ENCODE measurements around the gene MTUS2. TPM values are rescaled to one million over a fixed set of nuclear protein-coding genes. Genes with fewer than 3 reads are reported as not detected.

The MTUS2 gene
- total RNA-seq, 4 donors from 2014 or later = 0.16 to 0.75 (median 0.24) TPM

- Histone ChIP-seq H3K4me3 (no peak overlapping the region), H3K27me3 (no peaks in the 10 kb centered on the region), H3K27ac (no peak overlapping the region), H3K9me3 (no peaks in the 10 kb centered on the region), H3K36me3 (no peaks in the 10 kb centered on the region), H3K4me1 (no peaks in the 10 kb centered on the region)
- DNase-seq = no peak
- TF ChIP-seq EP300 (IDR thresholded peaks at IDR 0.05; ENCODE audit: low read depth) (no peak), CTCF (IDR thresholded peaks at IDR 0.05) (no peak), POLR2A (IDR thresholded peaks at IDR 0.05) (no peak), POLR2AphosphoS5 (IDR thresholded peaks at IDR 0.05) (no peak)
- in situ Hi-C loops (cut with MboI; ENCODE audit: low pct_ligation_motif_present in 1 of 4, low pct_unique_long_range_greater_than_20kb in 1 of 4, low sequenced_read_pairs in 3 of 4) = no loop called here
- intact Hi-C loops (cut with DNase I; ENCODE audit: low total_unique reads) = no loop called here
- 56 to 69% methylated on average over 6 of the region's 6 CpGs for WGBS, 2 donors (ENCODE audit: low coverage in 1 of 2)
Observed at GRCh38 chr13:28889086-28889732, 69.1 kb downstream of the MTUS2 start.

GRCh38 chr13:28890712-28891111 lies 70.6 kb downstream of the MTUS2 start:
- WGBS, 2 donors (ENCODE audit: low coverage in 1 of 2) = 11 to 55% methylated on average over 1 to 3 of the region's 3 CpGs
- Histone ChIP-seq H3K27ac (no peak overlapping the region), H3K27me3 (no peaks in the 10 kb centered on the region), H3K36me3 (no peaks in the 10 kb centered on the region), H3K4me3 (no peak overlapping the region), H3K9me3 (no peaks in the 10 kb centered on the region), H3K4me1 (no peaks in the 10 kb centered on the region)
- in situ Hi-C loops (cut with MboI; ENCODE audit: low pct_ligation_motif_present in 1 of 4, low pct_unique_long_range_greater_than_20kb in 1 of 4, low sequenced_read_pairs in 3 of 4) = no loop called here
- TF ChIP-seq POLR2AphosphoS5 (IDR thresholded peaks at IDR 0.05) (no peak), EP300 (IDR thresholded peaks at IDR 0.05; ENCODE audit: low read depth) (no peak)
- intact Hi-C loops (cut with DNase I; ENCODE audit: low total_unique reads) = no loop called here
- no peak for DNase-seq

GRCh38 chr13:28918030-28918429 lies 97.9 kb downstream of the MTUS2 start:
- TF ChIP-seq EP300 (IDR thresholded peaks at IDR 0.05; ENCODE audit: low read depth) = no peak
- no peaks in the 10 kb centered on the region for H3K27me3 ChIP-seq
- no peak overlapping the region for H3K27ac ChIP-seq
- intact Hi-C loops (cut with DNase I; ENCODE audit: low total_unique reads) (no loop called here), in situ Hi-C loops (cut with MboI; ENCODE audit: low pct_ligation_motif_present in 1 of 4, low pct_unique_long_range_greater_than_20kb in 1 of 4, low sequenced_read_pairs in 3 of 4) (no loop called here)
- peaks cover 8% of the 10 kb centered on the region in 2 donors for H3K9me3 ChIP-seq
- H3K4me1 ChIP-seq = no peaks in the 10 kb centered on the region
- no peaks in the 10 kb centered on the region for H3K36me3 ChIP-seq
- no peak for DNase-seq
- WGBS, 2 donors (ENCODE audit: low coverage in 1 of 2) = 77 to 79% methylated on average over 2 of the region's 2 CpGs
- H3K4me3 ChIP-seq = no peak overlapping the region

GRCh38 chr13:28922341-28922740 lies 102.2 kb downstream of the MTUS2 start:
- intact Hi-C loops (cut with DNase I; ENCODE audit: low total_unique reads) = no loop called here
- H3K27ac ChIP-seq = no peak overlapping the region
- no peaks in the 10 kb centered on the region for H3K4me1 ChIP-seq
- in situ Hi-C loops (cut with MboI; ENCODE audit: low pct_ligation_motif_present in 1 of 4, low pct_unique_long_range_greater_than_20kb in 1 of 4, low sequenced_read_pairs in 3 of 4) = no loop called here
- DNase-seq = no peak
- no peaks in the 10 kb centered on the region for H3K9me3 ChIP-seq
- TF ChIP-seq EP300 (IDR thresholded peaks at IDR 0.05; ENCODE audit: low read depth) = no peak
- no peak for TF ChIP-seq CTCF (IDR thresholded peaks at IDR 0.05)
- no peak for TF ChIP-seq POLR2AphosphoS5 (IDR thresholded peaks at IDR 0.05)
- no peak for TF ChIP-seq POLR2A (IDR thresholded peaks at IDR 0.05)
- WGBS, 2 donors (ENCODE audit: low coverage in 1 of 2) = 40 to 54% methylated on average over 2 to 6 of the region's 6 CpGs
- H3K27me3 ChIP-seq = no peaks in the 10 kb centered on the region
- H3K36me3 ChIP-seq = no peaks in the 10 kb centered on the region
- no peak overlapping the region for H3K4me3 ChIP-seq

- intact Hi-C loops (cut with DNase I; ENCODE audit: low total_unique reads) = no loop called here
- Histone ChIP-seq H3K36me3 (no peaks in the 10 kb centered on the region), H3K27me3 (no peaks in the 10 kb centered on the region), H3K4me3 (no peak overlapping the region), H3K4me1 (no peaks in the 10 kb centered on the region), H3K27ac (no peak overlapping the region), H3K9me3 (no peaks in the 10 kb centered on the region)
- in situ Hi-C loops (cut with MboI; ENCODE audit: low pct_ligation_motif_present in 1 of 4, low pct_unique_long_range_greater_than_20kb in 1 of 4, low sequenced_read_pairs in 3 of 4) = no loop called here
- DNase-seq = no peak
- no peak for TF ChIP-seq CTCF (IDR thresholded peaks at IDR 0.05)
- no peak for TF ChIP-seq POLR2A (IDR thresholded peaks at IDR 0.05)
- no peak for TF ChIP-seq EP300 (IDR thresholded peaks at IDR 0.05; ENCODE audit: low read depth)
- no peak for TF ChIP-seq POLR2AphosphoS5 (IDR thresholded peaks at IDR 0.05)
- WGBS, 2 donors (ENCODE audit: low coverage in 1 of 2) = 59 to 75% methylated on average over 2 of the region's 2 CpGs
Observed at GRCh38 chr13:28935104-28935503, 115.0 kb downstream of the MTUS2 start.
